GDM1 (cell line): ENCODE measurements around the gene ZCCHC17.

Experiments
- DNase-seq: peaks from one replicate; lab custom pipeline; 2025; lab: John Stamatoyannopoulos, UW

ZCCHC17 gene

GRCh38 chr1:31396633-31397351, 100.0 kb downstream of the ZCCHC17 start:
- no peak for DNase-seq

- no peak for DNase-seq
Observed at GRCh38 chr1:31397360-31398095, 100.7 kb downstream of the ZCCHC17 start.

- DNase-seq = no peak
Observed at GRCh38 chr1:31398246-31398645, 101.4 kb downstream of the ZCCHC17 start.

GRCh38 chr1:31399976-31400375, 103.1 kb downstream of the ZCCHC17 start:
- DNase-seq = no peak

- DNase-seq = no peak
Observed at GRCh38 chr1:31400393-31400792, 103.6 kb downstream of the ZCCHC17 start.

- DNase-seq = no peak
Observed at GRCh38 chr1:31401241-31401640, 104.4 kb downstream of the ZCCHC17 start.

- DNase-seq = no peak
Observed at GRCh38 chr1:31405578-31406245, 108.9 kb downstream of the ZCCHC17 start.

GRCh38 chr1:31407029-31407626, 110.3 kb downstream of the ZCCHC17 start:
- no peak for DNase-seq

- DNase-seq = no peak
Observed at GRCh38 chr1:31408788-31409318, 112.0 kb downstream of the ZCCHC17 start.

GRCh38 chr1:31409946-31410858, 113.4 kb downstream of the ZCCHC17 start:
- DNase-seq = no peak

GRCh38 chr1:31410871-31411270, 114.0 kb downstream of the ZCCHC17 start:
- DNase-seq = no peak

- DNase-seq = no peak
Observed at GRCh38 chr1:31412205-31412604, 115.4 kb downstream of the ZCCHC17 start.

GRCh38 chr1:31412732-31413404, 116.0 kb downstream of the ZCCHC17 start, which contains the start of gene SERINC2:
Gene SERINC2, plus strand, starts transcription at chr1:31413213. Its CDS starts 53 bp downstream, at chr1:31413266.
- DNase-seq = no peak

- DNase-seq = no peak
Observed at GRCh38 chr1:31413405-31414001, 116.7 kb downstream of the ZCCHC17 start.
